Hepatocyte (in vitro differentiated cells): Measurements from ENCODE around the gene FBN3. TPM values are rescaled to one million over a fixed set of nuclear protein-coding genes. Genes with fewer than 3 reads are reported as not detected.

Experiments used
- DNase-seq: peaks from one replicate; pipeline ENCODE4 v3.0.0-alpha.2; 2016; ENCODE audit warnings: low spot score
- H2AFZ ChIP-seq: fragments of 200-600 bp; sonication (generic); 2 replicates; pipeline ENCODE4 v1.6.0; 2016; ENCODE audit warnings: antibody characterized with exemption, mild to moderate bottlenecking
- H3K27ac ChIP-seq: fragments of 200-600 bp; sonication (generic); 2 replicates; pipeline ENCODE4 v1.5.1; 2016; ENCODE audit warnings: mild to moderate bottlenecking
- H3K27me3 ChIP-seq: fragments of 200-600 bp; sonication (generic); 2 replicates; pipeline ENCODE4 v1.6.1; 2016
- H3K36me3 ChIP-seq: fragments of 200-600 bp; sonication (generic); replicated peaks from 2 replicates; pipeline ENCODE4 v1.5.1; 2016; ENCODE audit warnings: low read depth; ENCODE audit not compliant: insufficient read depth
- H3K4me1 ChIP-seq: fragments of 200-600 bp; sonication (generic); 2 replicates; pipeline ENCODE4 v1.5.1; 2016; ENCODE audit warnings: mild to moderate bottlenecking, moderate library complexity; ENCODE audit not compliant: insufficient read depth
- H3K4me2 ChIP-seq: fragments of 200-600 bp; sonication (generic); 2 replicates; pipeline ENCODE4 v1.6.0; 2016
- H3K4me3 ChIP-seq: fragments of 200-600 bp; sonication (generic); 2 replicates; pipeline ENCODE4 v1.5.1; 2016; ENCODE audit warnings: mild to moderate bottlenecking
- H3K79me2 ChIP-seq: fragments of 200-600 bp; sonication (generic); 2 replicates; pipeline ENCODE4 v1.6.0; 2017; ENCODE audit warnings: mild to moderate bottlenecking
- H3K9me2 ChIP-seq: fragments of 200-600 bp; sonication (generic); replicated peaks from 2 replicates; pipeline ENCODE4 v1.6.0; 2017; ENCODE audit warnings: mild to moderate bottlenecking; ENCODE audit not compliant: insufficient read depth
- H3K9me3 ChIP-seq: fragments of 200-600 bp; sonication (generic); 2 replicates; pipeline ENCODE4 v1.5.1; 2016; ENCODE audit warnings: low read depth, mild to moderate bottlenecking
- H4K20me1 ChIP-seq: fragments of 200-600 bp; sonication (generic); 2 replicates; pipeline ENCODE4 v1.6.0; 2016; ENCODE audit warnings: mild to moderate bottlenecking; ENCODE audit not compliant: insufficient read depth, poor library complexity, severe bottlenecking
- EZH2 ChIP-seq: fragments of 200-600 bp; sonication (generic); IDR thresholded peaks from 2 replicates; pipeline ENCODE4 v1.6.1; 2016; ENCODE audit warnings: antibody characterized with exemption, mild to moderate bottlenecking, borderline replicate concordance
- EZH2phosphoT487 ChIP-seq: fragments of 200-600 bp; sonication (generic); IDR thresholded peaks from one replicate; pipeline ENCODE4 v1.6.1; 2018; ENCODE audit warnings: antibody characterized with exemption, mild to moderate bottlenecking, low read depth, moderate library complexity; ENCODE audit not compliant: unreplicated experiment, severe bottlenecking
- WGBS: methylation state at CpG from one replicate; pipeline ENCODE4 v1.1.6; 2016; ENCODE audit warnings: low lambda C conversion rate; ENCODE audit errors: missing lambda C conversion rate; 5-methylcytosine and 5-hydroxymethylcytosine counted together
- polyA plus RNA-seq: library from polyadenylated mRNA; unstranded; fragments of >200 nt; fragmentation: Nextera tagmentation; extraction: Ambion mirVana; gene quantifications from 2 replicates; pipeline ENCODE4 v1.2.1, GENCODE V29; 2016
- total RNA-seq: library from RNA; depleted of rRNA; stranded (reverse); fragments of >200 nt; gene quantifications from 2 replicates; pipeline ENCODE4 v1.2.3, GENCODE V29; 2014
- TF ChIP-seq, protein P1 (sequence below): fragments of 200-600 bp; sonication (generic); IDR thresholded peaks from 2 replicates; pipeline ENCODE4 v1.5.1; 2016; ENCODE audit warnings: antibody characterized with exemption, mild to moderate bottlenecking; ENCODE audit not compliant: poor library complexity

The FBN3 gene
- total and polyA plus RNA-seq, 2 experiments from 2014 or later = 7.5 to 11.5 TPM

- Histone ChIP-seq H3K79me2 (no peaks in the 10 kb centered on the region), H3K4me1 (no peaks in the 10 kb centered on the region), H3K4me3 (no peak overlapping the region), H3K9me3 (no peaks in the 10 kb centered on the region), H3K27me3 (no peaks in the 10 kb centered on the region), H3K4me2 (no peak overlapping the region), H4K20me1 (no peaks in the 10 kb centered on the region), H3K9me2 (no peaks in the 10 kb centered on the region), H3K36me3 (no peaks in the 10 kb centered on the region), H3K27ac (no peak overlapping the region), H2AFZ (no peak overlapping the region)
- WGBS = 97% methylated on average over 8 of the region's 8 CpGs
- no peak for TF ChIP-seq EZH2
- TF ChIP-seq EZH2phosphoT487 = no peak
- TF ChIP-seq, protein P1, sequence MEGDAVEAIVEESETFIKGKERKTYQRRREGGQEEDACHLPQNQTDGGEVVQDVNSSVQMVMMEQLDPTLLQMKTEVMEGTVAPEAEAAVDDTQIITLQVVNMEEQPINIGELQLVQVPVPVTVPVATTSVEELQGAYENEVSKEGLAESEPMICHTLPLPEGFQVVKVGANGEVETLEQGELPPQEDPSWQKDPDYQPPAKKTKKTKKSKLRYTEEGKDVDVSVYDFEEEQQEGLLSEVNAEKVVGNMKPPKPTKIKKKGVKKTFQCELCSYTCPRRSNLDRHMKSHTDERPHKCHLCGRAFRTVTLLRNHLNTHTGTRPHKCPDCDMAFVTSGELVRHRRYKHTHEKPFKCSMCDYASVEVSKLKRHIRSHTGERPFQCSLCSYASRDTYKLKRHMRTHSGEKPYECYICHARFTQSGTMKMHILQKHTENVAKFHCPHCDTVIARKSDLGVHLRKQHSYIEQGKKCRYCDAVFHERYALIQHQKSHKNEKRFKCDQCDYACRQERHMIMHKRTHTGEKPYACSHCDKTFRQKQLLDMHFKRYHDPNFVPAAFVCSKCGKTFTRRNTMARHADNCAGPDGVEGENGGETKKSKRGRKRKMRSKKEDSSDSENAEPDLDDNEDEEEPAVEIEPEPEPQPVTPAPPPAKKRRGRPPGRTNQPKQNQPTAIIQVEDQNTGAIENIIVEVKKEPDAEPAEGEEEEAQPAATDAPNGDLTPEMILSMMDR = no peak
- DNase-seq = no peak
Observed at GRCh38 chr19:8127311-8127710, 22.1 kb downstream of the FBN3 start.

GRCh38 chr19:8126511-8126910 is 22.9 kb downstream of the FBN3 start:
- Histone ChIP-seq H2AFZ (no peak overlapping the region), H3K36me3 (no peaks in the 10 kb centered on the region), H3K27me3 (no peaks in the 10 kb centered on the region), H3K79me2 (no peaks in the 10 kb centered on the region), H3K4me1 (no peaks in the 10 kb centered on the region), H3K4me2 (no peak overlapping the region), H3K27ac (no peak overlapping the region), H3K9me3 (no peaks in the 10 kb centered on the region), H3K4me3 (no peak overlapping the region), H3K9me2 (no peaks in the 10 kb centered on the region), H4K20me1 (no peaks in the 10 kb centered on the region)
- DNase-seq = no peak
- TF ChIP-seq, protein P1 = no peak
- TF ChIP-seq EZH2phosphoT487 = no peak
- no peak for TF ChIP-seq EZH2
- 96% methylated on average over 18 of the region's 18 CpGs for WGBS

GRCh38 chr19:8126008-8126407 is 23.4 kb downstream of the FBN3 start:
- no peak for DNase-seq
- Histone ChIP-seq H3K4me2 (no peak overlapping the region), H3K79me2 (no peaks in the 10 kb centered on the region), H3K9me3 (no peaks in the 10 kb centered on the region), H2AFZ (no peak overlapping the region), H4K20me1 (no peaks in the 10 kb centered on the region), H3K4me3 (no peak overlapping the region), H3K4me1 (no peaks in the 10 kb centered on the region), H3K27ac (no peak overlapping the region), H3K9me2 (no peaks in the 10 kb centered on the region), H3K27me3 (no peaks in the 10 kb centered on the region), H3K36me3 (no peaks in the 10 kb centered on the region)
- WGBS = 94% methylated on average over 11 of the region's 15 CpGs
- no peak for TF ChIP-seq EZH2phosphoT487

DNA sequence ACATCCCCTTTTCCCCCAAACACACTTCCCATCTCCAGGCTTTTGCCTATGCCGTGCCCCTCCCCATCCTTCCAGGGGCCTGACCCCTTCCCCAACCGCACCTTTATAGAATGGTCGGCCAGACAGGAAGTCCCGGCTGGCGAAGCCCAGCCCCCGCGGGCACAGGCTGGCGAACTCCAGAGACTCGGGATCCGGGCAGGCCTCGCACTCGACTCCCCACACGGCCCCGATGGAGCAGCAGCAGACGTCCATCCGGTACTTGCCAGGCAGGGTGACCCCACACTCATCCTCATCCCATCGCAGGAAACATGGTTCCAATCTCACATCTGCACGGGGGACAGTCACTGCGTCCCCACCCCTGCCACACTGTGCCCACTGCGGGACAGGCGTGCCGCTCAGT is 25.7 kb downstream of the FBN3 start:
- TF ChIP-seq EZH2 (no peak), EZH2phosphoT487 (no peak)
- TF ChIP-seq, protein P1 = no peak
- Histone ChIP-seq H3K79me2 (no peaks in the 10 kb centered on the region), H3K27ac (no peak overlapping the region), H3K4me2 (no peak overlapping the region), H3K27me3 (no peaks in the 10 kb centered on the region), H3K4me1 (no peaks in the 10 kb centered on the region), H4K20me1 (no peaks in the 10 kb centered on the region), H3K4me3 (no peak overlapping the region), H2AFZ (no peak overlapping the region), H3K9me3 (no peaks in the 10 kb centered on the region), H3K36me3 (no peaks in the 10 kb centered on the region), H3K9me2 (no peaks in the 10 kb centered on the region)
- no peak for DNase-seq
- 98% methylated on average over 21 of the region's 22 CpGs for WGBS
